Transverse colon (tissue), 4 donors: ENCODE measurements around the gene SCRG1. TPM values are rescaled to one million over a fixed set of nuclear protein-coding genes. Genes with fewer than 3 reads are reported as not detected.

Experiments
- DNase-seq: peaks from one replicate; pipeline ENCODE4 v3.0.0-alpha.2; 2019
- H3K27ac ChIP-seq, 4 donors: fragments of 200-600 bp; sonication (generic); 2 replicates each; pipeline ENCODE4 v1.5.1; 2016 to 2018; ENCODE audit warnings: inconsistent platforms in 4 of 4
- H3K27me3 ChIP-seq: fragments of 200-600 bp; sonication (generic); 2 replicates; pipeline ENCODE4 v1.5.1; 2017; ENCODE audit warnings: inconsistent platforms
- H3K36me3 ChIP-seq, 4 donors: fragments of 200-600 bp; sonication (generic); 2 replicates each; pipeline ENCODE4 v1.5.1; 2017 to 2019; ENCODE audit warnings: inconsistent platforms in 4 of 4
- H3K4me1 ChIP-seq, 4 donors: fragments of 200-600 bp; sonication (generic); 2 replicates each; pipeline ENCODE4 v1.5.1; 2017 to 2020; ENCODE audit warnings: inconsistent platforms in 4 of 4
- H3K4me3 ChIP-seq, 4 donors: fragments of 200-600 bp; sonication (generic); 1 replicate in 1 of 4; 2 replicates in 3 of 4; pipeline versions ENCODE4 v1.5.1 to v1.6.1; 2017 to 2019; ENCODE audit warnings: inconsistent platforms in 4 of 4
- H3K9me3 ChIP-seq, 2 donors: fragments of 200-600 bp; sonication (generic); 2 replicates each; pipeline ENCODE4 v1.5.1; 2017 to 2019; ENCODE audit warnings: inconsistent platforms in 2 of 2
- EP300 ChIP-seq: sonication (generic); formaldehyde crosslinking; IDR thresholded peaks from one replicate; pipeline ENCODE4 v1.6.1; 2017; ENCODE audit warnings: antibody characterized with exemption, low read depth
- POLR2A ChIP-seq: fragments of 450-650 bp; IDR thresholded peaks from one replicate; pipeline ENCODE4 v1.6.1; 2016; ENCODE audit warnings: antibody characterized with exemption, mild to moderate bottlenecking, moderate library complexity
- POLR2AphosphoS5 ChIP-seq, 3 donors: sonication (generic); formaldehyde crosslinking; IDR thresholded peaks; one replicate each; pipeline ENCODE4 v1.6.1; 2016; ENCODE audit warnings: antibody characterized with exemption in 3 of 3
- WGBS, 2 donors: methylation state at CpG; one replicate each; pipeline ENCODE4 v1.1.5; 2018; ENCODE audit warnings: low coverage in 1 of 2; 5-methylcytosine and 5-hydroxymethylcytosine counted together
- in situ Hi-C, 4 donors: fragments of 200-750 bp; cut with MboI; loops; one replicate each; pipeline versions ENCODE4 v1.15.0 to v1.15.1; 2017; ENCODE audit warnings: low sequenced_read_pairs in 3 of 4, low pct_ligation_motif_present in 1 of 4, low pct_unique_long_range_greater_than_20kb in 1 of 4
- intact Hi-C: fragments of 100-400 bp; cut with DNase I; formaldehyde crosslinking; loops from one replicate; pipeline ENCODE4 v1.15.1; 2023; ENCODE audit warnings: low total_unique reads
- small RNA-seq, 4 donors: library from RNA; depleted of rRNA; stranded (forward); fragments of <200 nt; gene quantifications; one replicate each; pipeline ENCODE3, GENCODE V24; 2016
- total RNA-seq, 4 donors: library from RNA; depleted of rRNA; stranded (reverse); fragments of >200 nt; gene quantifications; one replicate each; pipeline ENCODE4 v1.1.0, GENCODE V29; 2016
- TF ChIP-seq, protein P1 (sequence below), 5 experiments: fragments of 200-600 bp in 3 of 5; fragments of 450-650 bp in 2 of 5; sonication (generic) in 3 of 5; IDR thresholded peaks; 1 replicate in 2 of 5; 2 replicates in 3 of 5; pipeline ENCODE4 v1.5.1; 2016 to 2017; ENCODE audit warnings: antibody characterized with exemption in 5 of 5, inconsistent platforms in 3 of 5, mild to moderate bottlenecking in 2 of 5, moderate library complexity in 1 of 5

The SCRG1 gene
- total RNA-seq, 4 donors from 2014 or later: 0.32 to 1.4 (median 1.0) TPM

DNA sequence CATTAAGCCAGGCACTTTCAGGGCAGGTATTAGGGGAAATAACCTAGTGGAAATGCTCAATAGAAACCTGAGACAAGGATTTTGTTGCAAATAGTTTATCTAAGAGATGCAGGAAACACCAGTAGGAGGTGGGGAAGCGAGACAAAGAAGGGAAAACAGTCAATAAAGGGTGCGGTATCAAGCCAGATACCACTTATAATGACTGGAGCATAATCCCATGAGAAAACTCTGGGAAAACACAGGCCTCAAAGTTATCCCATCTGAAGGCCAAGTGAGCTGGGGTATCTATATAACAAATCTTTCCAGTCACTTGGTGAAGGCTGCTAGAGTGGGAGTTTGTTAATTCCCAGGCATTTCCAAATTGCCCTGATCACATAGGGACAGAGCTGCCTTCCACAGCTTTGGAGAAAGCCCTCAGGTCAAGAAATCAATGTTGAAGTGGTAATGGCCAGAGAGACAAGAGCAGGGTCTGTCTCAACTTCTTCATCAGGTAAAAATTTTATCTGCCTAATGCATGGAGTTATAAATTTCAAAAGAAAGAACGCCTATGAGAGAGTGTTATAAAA lies 55.0 kb downstream of the SCRG1 start:
- intact Hi-C loops: no loop called here
- H3K4me3 ChIP-seq: no peak overlapping the region
- H3K36me3 ChIP-seq: no peaks in the 10 kb centered on the region
- H3K27ac ChIP-seq: no peak overlapping the region
- 65 to 92% methylated on average over 2 to 3 of the region's 3 CpGs for WGBS, 2 donors
- no peaks in the 10 kb centered on the region for H3K4me1 ChIP-seq
- in situ Hi-C loops: no loop called here
- no peaks in the 10 kb centered on the region for H3K27me3 ChIP-seq
- no peaks in the 10 kb centered on the region for H3K9me3 ChIP-seq
- TF ChIP-seq EP300: no peak
- TF ChIP-seq POLR2A: no peak
- no peak for TF ChIP-seq POLR2AphosphoS5 (IDR thresholded peaks at IDR 0.05)
- TF ChIP-seq, protein P1, sequence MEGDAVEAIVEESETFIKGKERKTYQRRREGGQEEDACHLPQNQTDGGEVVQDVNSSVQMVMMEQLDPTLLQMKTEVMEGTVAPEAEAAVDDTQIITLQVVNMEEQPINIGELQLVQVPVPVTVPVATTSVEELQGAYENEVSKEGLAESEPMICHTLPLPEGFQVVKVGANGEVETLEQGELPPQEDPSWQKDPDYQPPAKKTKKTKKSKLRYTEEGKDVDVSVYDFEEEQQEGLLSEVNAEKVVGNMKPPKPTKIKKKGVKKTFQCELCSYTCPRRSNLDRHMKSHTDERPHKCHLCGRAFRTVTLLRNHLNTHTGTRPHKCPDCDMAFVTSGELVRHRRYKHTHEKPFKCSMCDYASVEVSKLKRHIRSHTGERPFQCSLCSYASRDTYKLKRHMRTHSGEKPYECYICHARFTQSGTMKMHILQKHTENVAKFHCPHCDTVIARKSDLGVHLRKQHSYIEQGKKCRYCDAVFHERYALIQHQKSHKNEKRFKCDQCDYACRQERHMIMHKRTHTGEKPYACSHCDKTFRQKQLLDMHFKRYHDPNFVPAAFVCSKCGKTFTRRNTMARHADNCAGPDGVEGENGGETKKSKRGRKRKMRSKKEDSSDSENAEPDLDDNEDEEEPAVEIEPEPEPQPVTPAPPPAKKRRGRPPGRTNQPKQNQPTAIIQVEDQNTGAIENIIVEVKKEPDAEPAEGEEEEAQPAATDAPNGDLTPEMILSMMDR (IDR thresholded peaks at IDR 0.05): no peak
- DNase-seq: no peak

DNA sequence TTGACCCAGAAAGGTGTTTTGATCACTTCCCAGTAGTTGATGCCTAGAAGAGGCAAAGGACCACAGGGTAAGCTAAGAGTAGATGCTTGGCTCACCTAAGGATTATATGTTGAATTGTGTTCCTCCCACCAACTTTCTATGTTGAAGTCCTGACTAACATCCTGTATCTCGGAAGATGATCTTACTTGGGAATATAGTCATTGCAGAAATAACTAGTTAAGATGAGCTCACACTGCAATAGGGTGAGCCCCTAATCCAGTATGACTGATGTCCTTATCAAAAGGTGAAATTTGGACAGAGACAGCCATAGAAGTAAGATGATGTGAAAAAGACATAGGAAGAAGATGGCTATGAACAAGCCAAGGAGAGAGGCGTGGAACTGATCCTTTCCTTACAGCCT lies 61.5 kb downstream of the SCRG1 start:
- WGBS, 2 donors: 97 to 99% methylated on average over 2 of the region's 2 CpGs
- DNase-seq: no peak
- intact Hi-C loops: no loop called here
- Histone ChIP-seq H3K27ac (no peak overlapping the region), H3K9me3 (no peaks in the 10 kb centered on the region), H3K4me3 (no peak overlapping the region), H3K27me3 (no peaks in the 10 kb centered on the region), H3K4me1 (peaks cover 3 to 15% (median 11%) of the 10 kb centered on the region in 4 donors), H3K36me3 (no peaks in the 10 kb centered on the region)
- TF ChIP-seq POLR2A (no peak), POLR2AphosphoS5 (IDR thresholded peaks at IDR 0.05) (no peak), EP300 (no peak)
- TF ChIP-seq, protein P1 (IDR thresholded peaks at IDR 0.05): no peak
- in situ Hi-C loops: no loop called here

- peak overlapping the region; percentile 55 to 97 (median 78) for H3K4me3 ChIP-seq
- intact Hi-C loops: loop anchor here (5.0 kb wide), 2 partner anchors 37 to 82 kb away; partner anchors contain the start of gene SAP30
- TF ChIP-seq EP300 (no peak), POLR2A (peak; percentile 63), POLR2AphosphoS5 (IDR thresholded peaks at IDR 0.05) (peak in 2 of 3 donors; percentile 69 to 72)
- TF ChIP-seq, protein P1 (IDR thresholded peaks at IDR 0.05): no peak
- H3K27me3 ChIP-seq: no peaks in the 10 kb centered on the region
- H3K9me3 ChIP-seq: no peaks in the 10 kb centered on the region
- H3K27ac ChIP-seq: peak overlapping the region; percentile 97 to 99 (median 98)
- peaks cover 0 to 5% (median under 1%) of the 10 kb centered on the region in 4 donors for H3K36me3 ChIP-seq
- DNase-seq: peak; percentile 75
- in situ Hi-C loops: no loop called here
- 3 to 57% methylated on average over 1 to 51 of the region's 52 CpGs for WGBS, 2 donors
- H3K4me1 ChIP-seq: peaks cover 3 to 32% (median 19%) of the 10 kb centered on the region in 4 donors
Observed at GRCh38 chr4:173334891-173335752, 63.8 kb downstream of the SCRG1 start.

Small RNA genes lying within 50 kb of the gene (small RNA-seq; reads per million reads assigned to genes)
- gene RNU6-1096P: 0 reads per million in 4 donors

Other genes starting within 250 kb of the SCRG1 start
- gene GALNT7, start 230.3 kb downstream of the SCRG1 start, total RNA-seq: 100 to 1,000 TPM in 2 of 4 donors, 10 to 100 TPM in 2; 31.4 to 124 (median 105) TPM
- gene HMGB2, start 64.8 kb downstream of the SCRG1 start, total RNA-seq: 10 to 100 TPM in 3 of 4 donors, 1 to 10 TPM in 1; 9.4 to 34.9 (median 29.1) TPM
- gene SAP30, start 28.2 kb downstream of the SCRG1 start, total RNA-seq: 10 to 100 TPM in 3 of 4 donors, 1 to 10 TPM in 1; 3.8 to 15.3 (median 14.7) TPM
- 10 to 100 TPM; 24.6 to 87.6 (median 40.9) TPM for gene HAND2, start 131.1 kb upstream of the SCRG1 start, total RNA-seq